HG02938 (cell line): ENCODE data around the gene NBPF1.
"Not testable (repeated sequence)": the region's sequence is repeated elsewhere in the genome, so short reads cannot be mapped to it uniquely, and the experiment has no call there.

Source experiments
- ATAC-seq: cut with Tn5 transposase; IDR thresholded peaks from one replicate; pipeline ENCODE4 v1.9.1; 2021; ENCODE audit warnings: mild to moderate bottlenecking, moderate library complexity; ENCODE audit not compliant: unreplicated experiment

The NBPF1 gene

GRCh38 chr1:16613185-16614147 lies at the start of gene NBPF1:
NBPF1 (minus strand) TSS chr1:16613564.
- ATAC-seq: peak; percentile 84

- ATAC-seq: not testable (repeated sequence)
Measured at GRCh38 chr1:16658234-16658633, 44.9 kb upstream of the NBPF1 start.

GRCh38 chr1:16656981-16657683 lies 43.8 kb upstream of the NBPF1 start:
- ATAC-seq: not testable (repeated sequence)

- not testable (repeated sequence) for ATAC-seq
Measured at GRCh38 chr1:16656574-16656973, 43.2 kb upstream of the NBPF1 start.

- not testable (repeated sequence) for ATAC-seq
Measured at GRCh38 chr1:16651560-16651959, 38.2 kb upstream of the NBPF1 start.

GRCh38 chr1:16649960-16650359 lies 36.6 kb upstream of the NBPF1 start:
- not testable (repeated sequence) for ATAC-seq

- ATAC-seq: not testable (repeated sequence)
Measured at GRCh38 chr1:16649390-16649789, 36.0 kb upstream of the NBPF1 start.

- ATAC-seq: not testable (repeated sequence)
Measured at GRCh38 chr1:16648756-16649155, 35.4 kb upstream of the NBPF1 start.

GRCh38 chr1:16648250-16648649 lies 34.9 kb upstream of the NBPF1 start:
- ATAC-seq: not testable (repeated sequence)

GRCh38 chr1:16647179-16648176 lies 34.1 kb upstream of the NBPF1 start:
- not testable (repeated sequence) for ATAC-seq

- ATAC-seq: not testable (repeated sequence)
Measured at GRCh38 chr1:16646716-16647115, 33.4 kb upstream of the NBPF1 start.

- ATAC-seq: not testable (repeated sequence)
Measured at GRCh38 chr1:16646061-16646664, 32.8 kb upstream of the NBPF1 start.

GRCh38 chr1:16645271-16646060 lies 32.1 kb upstream of the NBPF1 start:
- peak; percentile 1 for ATAC-seq

GRCh38 chr1:16644482-16645270 lies 31.3 kb upstream of the NBPF1 start:
- peak; percentile 68 for ATAC-seq

- peak; percentile 31 for ATAC-seq
Measured at GRCh38 chr1:16644193-16644481, 30.8 kb upstream of the NBPF1 start.

GRCh38 chr1:16643476-16644192 lies 30.3 kb upstream of the NBPF1 start:
- ATAC-seq: peak; percentile 13

- ATAC-seq: not testable (repeated sequence)
Measured at GRCh38 chr1:16643001-16643411, 29.6 kb upstream of the NBPF1 start.
